SK-N-SH (cell line): ENCODE measurements around the gene TEK. TPM values are rescaled to one million over a fixed set of nuclear protein-coding genes. Genes with fewer than 3 reads are reported as not detected.

ENCODE experiments used
- CTCF ChIA-PET: fragments of 300-600, 350-600 bp; formaldehyde crosslinking; extraction: SDS; loops from one replicate; lab custom pipeline; 2021; lab: Yijun Ruan, JAX
- POLR2A ChIA-PET: fragments of 350-600 bp; sonication (Branson Sonifier 250); formaldehyde crosslinking; extraction: SDS; loops from one replicate; lab custom pipeline; 2020; ENCODE audit warnings: antibody characterized with exemption, inconsistent platforms; lab: Yijun Ruan, JAX
- DNase-seq: peaks from one replicate; pipeline ENCODE4 v3.0.0; 2012
- H2AFZ ChIP-seq: fragments of 200-600 bp; sonication (generic); 2 replicates; pipeline ENCODE4 v1.8.1; 2016; ENCODE audit warnings: antibody characterized with exemption, mild to moderate bottlenecking, low read depth
- H3F3A ChIP-seq: fragments of 200-600 bp; sonication (generic); replicated peaks from 2 replicates; pipeline ENCODE3; 2016; ENCODE audit warnings: antibody characterized with exemption, mild to moderate bottlenecking; ENCODE audit not compliant: insufficient read depth
- H3K27ac ChIP-seq, 2 experiments: fragments of 200-500 bp in 1 of 2; fragments of 200-600 bp in 1 of 2; sonication (Bioruptor generic) in 1 of 2; sonication (generic), shearing (Covaris generic) in 1 of 2; 2 replicates each; pipeline versions ENCODE4 v1.5.1 to v1.6.1; 2014 to 2016; ENCODE audit warnings: low read depth in 2 of 2, inconsistent platforms in 1 of 2, low read length in 1 of 2, mild to moderate bottlenecking in 1 of 2, mixed read lengths in 1 of 2
- H3K27me3 ChIP-seq: fragments of 200-600 bp; sonication (generic), shearing (Covaris generic); 2 replicates; pipeline ENCODE4 v1.6.1; 2016; ENCODE audit warnings: mixed run types; ENCODE audit not compliant: insufficient read depth
- H3K36me3 ChIP-seq, 2 experiments: fragments of 200-500 bp in 1 of 2; fragments of 200-600 bp in 1 of 2; sonication (Bioruptor generic) in 1 of 2; sonication (generic) in 1 of 2; replicated peaks in 1 of 2; 2 replicates each; pipeline versions ENCODE3 to v1.5.1; 2014 to 2016; ENCODE audit warnings: low read length in 1 of 2, mild to moderate bottlenecking in 1 of 2; ENCODE audit not compliant: insufficient read depth in 2 of 2, control insufficient read depth in 1 of 2
- H3K4me1 ChIP-seq, 2 experiments: fragments of 200-500 bp in 1 of 2; fragments of 200-600 bp in 1 of 2; sonication (Bioruptor generic) in 1 of 2; sonication (generic), shearing (Covaris generic) in 1 of 2; 2 replicates each; pipeline versions ENCODE4 v1.5.1 to v1.6.1; 2014 to 2016; ENCODE audit warnings: low read depth in 1 of 2, low read length in 1 of 2, mixed run types in 1 of 2; ENCODE audit not compliant: insufficient read depth in 2 of 2, control insufficient read depth in 1 of 2
- H3K4me2 ChIP-seq: fragments of 200-600 bp; sonication (generic), shearing (Covaris generic); 2 replicates; pipeline ENCODE4 v1.6.1; 2017; ENCODE audit warnings: mixed run types
- H3K4me3 ChIP-seq, 2 experiments: fragments of 200-500 bp in 1 of 2; fragments of 200-600 bp in 1 of 2; sonication (Bioruptor generic) in 1 of 2; sonication (generic), shearing (Covaris generic) in 1 of 2; 2 replicates each; pipeline versions ENCODE4 v1.5.1 to v1.8.1; 2014 to 2016; ENCODE audit warnings: low read depth in 2 of 2, inconsistent platforms in 1 of 2, low read length in 1 of 2, mild to moderate bottlenecking in 1 of 2, mixed read lengths in 1 of 2, moderate library complexity in 1 of 2
- H3K79me2 ChIP-seq: fragments of 200-600 bp; sonication (generic); 2 replicates; pipeline ENCODE4 v1.8.1; 2017; ENCODE audit warnings: mild to moderate bottlenecking; ENCODE audit not compliant: insufficient read depth
- H3K9ac ChIP-seq: fragments of 200-600 bp; sonication (generic); 2 replicates; pipeline ENCODE4 v1.6.1; 2017; ENCODE audit warnings: mixed run types
- H3K9me2 ChIP-seq: fragments of 200-600 bp; sonication (generic); 2 replicates; pipeline ENCODE4 v1.6.1; 2017; ENCODE audit warnings: mixed run types
- H3K9me3 ChIP-seq: fragments of 200-600 bp; sonication (generic); 2 replicates; pipeline ENCODE4 v1.6.1; 2017; ENCODE audit warnings: mixed run types, mild to moderate bottlenecking, moderate library complexity
- H4K20me1 ChIP-seq: fragments of 200-600 bp; sonication (generic); 2 replicates; pipeline ENCODE4 v1.6.1; 2017; ENCODE audit warnings: mild to moderate bottlenecking, mixed run types; ENCODE audit not compliant: insufficient read depth
- CTCF ChIP-seq: fragments of 200-600 bp; sonication (generic); IDR thresholded peaks from 2 replicates; pipeline ENCODE4 v1.6.1; 2017; ENCODE audit warnings: antibody characterized with exemption, mild to moderate bottlenecking, moderate library complexity
- ELF1 ChIP-seq: IDR thresholded peaks from 2 replicates; pipeline ENCODE4 v1.4.0; 2012
- EP300 ChIP-seq, 2 experiments: IDR thresholded peaks; 2 replicates each; pipeline versions ENCODE4 v1.4.0 to v1.6.1; 2012; ENCODE audit warnings: borderline replicate concordance in 1 of 2, low read depth in 1 of 2, low read length in 1 of 2
- FOSL2 ChIP-seq: IDR thresholded peaks from 2 replicates; pipeline ENCODE4 v1.4.0; 2012; ENCODE audit warnings: low read depth, mild to moderate bottlenecking, moderate library complexity, borderline replicate concordance
- FOXJ3 ChIP-seq: sonication (generic); formaldehyde crosslinking; IDR thresholded peaks from 2 replicates; pipeline ENCODE4 v1.5.1; 2020; ENCODE audit warnings: mild to moderate bottlenecking, missing genetic modification reagents
- FOXM1 ChIP-seq: IDR thresholded peaks from 2 replicates; pipeline ENCODE4 v1.4.0; 2012; ENCODE audit warnings: low read depth, mild to moderate bottlenecking
- IRF3 ChIP-seq: fragments of 150-350 bp; IDR thresholded peaks from 2 replicates; pipeline ENCODE4 v1.6.1; 2016; ENCODE audit warnings: mild to moderate bottlenecking, low read depth, low read length
- MEF2A ChIP-seq: IDR thresholded peaks from 2 replicates; pipeline ENCODE4 v1.4.0; 2012; ENCODE audit warnings: low read depth, borderline replicate concordance
- NFIC ChIP-seq: IDR thresholded peaks from 2 replicates; pipeline ENCODE4 v1.4.0; 2012; ENCODE audit warnings: borderline replicate concordance
- RFX5 ChIP-seq: IDR thresholded peaks from 2 replicates; pipeline ENCODE4 v1.6.1; 2012; ENCODE audit warnings: mild to moderate bottlenecking, improper control_type of control experiment, low read length
- TAF1 ChIP-seq: IDR thresholded peaks from 2 replicates; pipeline ENCODE4 v1.6.1; 2012; ENCODE audit warnings: low read depth, mild to moderate bottlenecking, low read length, moderate library complexity, borderline replicate concordance
- TCF12 ChIP-seq: IDR thresholded peaks from 2 replicates; pipeline ENCODE4 v1.4.0; 2012
- TEAD4 ChIP-seq: IDR thresholded peaks from 2 replicates; pipeline ENCODE4 v1.4.0; 2012; ENCODE audit warnings: mild to moderate bottlenecking, borderline replicate concordance; ENCODE audit not compliant: insufficient read depth
- YY1 ChIP-seq: IDR thresholded peaks from 2 replicates; pipeline ENCODE4 v1.4.0; 2012; ENCODE audit warnings: low read depth, mild to moderate bottlenecking
- WGBS: methylation state at CpG from one replicate; pipeline ENCODE4 v1.1.6; 2017; ENCODE audit warnings: low lambda C conversion rate; 5-methylcytosine and 5-hydroxymethylcytosine counted together
- polyA plus RNA-seq, 3 experiments: library from polyadenylated mRNA; depleted of rRNA; stranded (reverse); fragments of >200 nt; gene quantifications; 2 replicates each; pipeline ENCODE4 v1.2.3, GENCODE V29; 2012
- TF ChIP-seq, protein P1 (sequence below): IDR thresholded peaks from 2 replicates; pipeline ENCODE4 v1.6.1; 2012; ENCODE audit warnings: mild to moderate bottlenecking, low read depth, low read length, moderate library complexity
- TF ChIP-seq, protein P2 (sequence below): IDR thresholded peaks from 2 replicates; pipeline ENCODE4 v1.4.0; 2012; ENCODE audit warnings: low read depth, borderline replicate concordance
- TF ChIP-seq, protein P3 (sequence below): IDR thresholded peaks from 2 replicates; pipeline ENCODE4 v1.4.0; 2012; ENCODE audit warnings: low read depth

Gene TEK
- polyA plus RNA-seq, 1 of the 3 experiments (the other 2 are of a cell fraction) = 0.03 TPM

GRCh38 chr9:27184556-27185351 is 75.7 kb downstream of the TEK start (continued):
- TF ChIP-seq, protein P1, sequence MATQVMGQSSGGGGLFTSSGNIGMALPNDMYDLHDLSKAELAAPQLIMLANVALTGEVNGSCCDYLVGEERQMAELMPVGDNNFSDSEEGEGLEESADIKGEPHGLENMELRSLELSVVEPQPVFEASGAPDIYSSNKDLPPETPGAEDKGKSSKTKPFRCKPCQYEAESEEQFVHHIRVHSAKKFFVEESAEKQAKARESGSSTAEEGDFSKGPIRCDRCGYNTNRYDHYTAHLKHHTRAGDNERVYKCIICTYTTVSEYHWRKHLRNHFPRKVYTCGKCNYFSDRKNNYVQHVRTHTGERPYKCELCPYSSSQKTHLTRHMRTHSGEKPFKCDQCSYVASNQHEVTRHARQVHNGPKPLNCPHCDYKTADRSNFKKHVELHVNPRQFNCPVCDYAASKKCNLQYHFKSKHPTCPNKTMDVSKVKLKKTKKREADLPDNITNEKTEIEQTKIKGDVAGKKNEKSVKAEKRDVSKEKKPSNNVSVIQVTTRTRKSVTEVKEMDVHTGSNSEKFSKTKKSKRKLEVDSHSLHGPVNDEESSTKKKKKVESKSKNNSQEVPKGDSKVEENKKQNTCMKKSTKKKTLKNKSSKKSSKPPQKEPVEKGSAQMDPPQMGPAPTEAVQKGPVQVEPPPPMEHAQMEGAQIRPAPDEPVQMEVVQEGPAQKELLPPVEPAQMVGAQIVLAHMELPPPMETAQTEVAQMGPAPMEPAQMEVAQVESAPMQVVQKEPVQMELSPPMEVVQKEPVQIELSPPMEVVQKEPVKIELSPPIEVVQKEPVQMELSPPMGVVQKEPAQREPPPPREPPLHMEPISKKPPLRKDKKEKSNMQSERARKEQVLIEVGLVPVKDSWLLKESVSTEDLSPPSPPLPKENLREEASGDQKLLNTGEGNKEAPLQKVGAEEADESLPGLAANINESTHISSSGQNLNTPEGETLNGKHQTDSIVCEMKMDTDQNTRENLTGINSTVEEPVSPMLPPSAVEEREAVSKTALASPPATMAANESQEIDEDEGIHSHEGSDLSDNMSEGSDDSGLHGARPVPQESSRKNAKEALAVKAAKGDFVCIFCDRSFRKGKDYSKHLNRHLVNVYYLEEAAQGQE = no peak
- TF ChIP-seq, protein P2, sequence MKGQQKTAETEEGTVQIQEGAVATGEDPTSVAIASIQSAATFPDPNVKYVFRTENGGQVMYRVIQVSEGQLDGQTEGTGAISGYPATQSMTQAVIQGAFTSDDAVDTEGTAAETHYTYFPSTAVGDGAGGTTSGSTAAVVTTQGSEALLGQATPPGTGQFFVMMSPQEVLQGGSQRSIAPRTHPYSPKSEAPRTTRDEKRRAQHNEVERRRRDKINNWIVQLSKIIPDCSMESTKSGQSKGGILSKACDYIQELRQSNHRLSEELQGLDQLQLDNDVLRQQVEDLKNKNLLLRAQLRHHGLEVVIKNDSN = no peak
- no peak for TF ChIP-seq EP300 (IDR thresholded peaks at IDR 0.05; ENCODE audit: borderline replicate concordance in 1 of 2, low read depth in 1 of 2, low read length in 1 of 2)
- peak; percentile 12; the same call in 1 of the 2 replicates for TF ChIP-seq TCF12
- no peak for TF ChIP-seq ELF1
- TF ChIP-seq FOXM1 = no peak
- TF ChIP-seq MEF2A = no peak
- TF ChIP-seq FOSL2 = peak; percentile 56; the same call in 1 of the 2 replicates
- no peak for TF ChIP-seq YY1
- no peak for TF ChIP-seq TEAD4

- no peaks in the 10 kb centered on the region for H4K20me1 ChIP-seq
- H3K9me3 ChIP-seq = no peaks in the 10 kb centered on the region
- ChIA-PET CTCF (no interaction called here), POLR2A (no interaction called here)
- WGBS = 79% methylated on average over 1 of the region's 1 CpG
- H3K27ac ChIP-seq = no peak overlapping the region
- H3K79me2 ChIP-seq = no peaks in the 10 kb centered on the region
- H3K4me2 ChIP-seq = no peak overlapping the region
- H3F3A ChIP-seq = peaks cover under 1% of the 10 kb centered on the region
- DNase-seq = no peak
- H3K4me3 ChIP-seq = no peak overlapping the region
- H2AFZ ChIP-seq = no peak overlapping the region
- H3K9me2 ChIP-seq = no peaks in the 10 kb centered on the region
- H3K36me3 ChIP-seq = no peaks in the 10 kb centered on the region
- no peak overlapping the region for H3K9ac ChIP-seq
- H3K27me3 ChIP-seq = no peaks in the 10 kb centered on the region
- TF ChIP-seq RFX5 (no peak), TEAD4 (no peak)
- TF ChIP-seq, all 33 proteins: peak for 0
- no peaks in the 10 kb centered on the region; a peak in 2 of 4 replicates for H3K4me1 ChIP-seq
Measured at GRCh38 chr9:27188426-27188825, 79.4 kb downstream of the TEK start.

DNA sequence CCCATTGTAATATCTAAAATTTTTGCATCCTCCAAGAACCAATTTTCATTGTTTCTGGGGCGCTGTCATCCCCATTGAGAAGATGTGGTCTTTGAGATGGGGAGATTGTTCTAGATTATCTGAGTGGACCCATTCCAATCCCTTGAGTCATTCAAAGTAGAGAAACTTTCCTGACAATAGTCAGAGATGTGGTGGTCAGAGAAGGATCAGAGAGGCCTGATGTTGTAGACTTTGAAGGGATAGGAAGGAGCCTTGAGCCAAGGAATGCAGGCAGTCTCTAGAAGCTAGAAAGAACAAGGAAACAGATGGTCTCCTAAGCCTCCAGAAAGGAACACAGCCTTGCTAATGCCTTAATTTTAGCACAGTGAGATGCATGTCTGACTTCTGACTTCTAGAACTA is 80.4 kb downstream of the TEK start:
- Histone ChIP-seq H3K9me2 (no peaks in the 10 kb centered on the region), H3K9me3 (no peaks in the 10 kb centered on the region), H3F3A (peaks cover 10% of the 10 kb centered on the region), H3K4me2 (no peak overlapping the region), H3K79me2 (no peaks in the 10 kb centered on the region), H3K27me3 (no peaks in the 10 kb centered on the region), H3K27ac (no peak overlapping the region), H4K20me1 (no peaks in the 10 kb centered on the region), H3K36me3 (no peaks in the 10 kb centered on the region), H2AFZ (no peak overlapping the region), H3K4me1 (no peaks in the 10 kb centered on the region; a peak in 1 of 4 replicates), H3K4me3 (no peak overlapping the region), H3K9ac (no peak overlapping the region)
- POLR2A ChIA-PET = no interaction called here
- no peak for DNase-seq
- 65% methylated on average over 1 of the region's 1 CpG for WGBS
- CTCF ChIA-PET = no interaction called here
- no peak for TF ChIP-seq IRF3
- no peak for TF ChIP-seq YY1
- TF ChIP-seq, protein P3, sequence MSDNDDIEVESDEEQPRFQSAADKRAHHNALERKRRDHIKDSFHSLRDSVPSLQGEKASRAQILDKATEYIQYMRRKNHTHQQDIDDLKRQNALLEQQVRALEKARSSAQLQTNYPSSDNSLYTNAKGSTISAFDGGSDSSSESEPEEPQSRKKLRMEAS = no peak
- no peak for TF ChIP-seq FOXJ3 (CRISPR knock-in tag)
- TF ChIP-seq NFIC = no peak
- TF ChIP-seq TAF1 = no peak
- TF ChIP-seq FOXM1 = no peak
- TF ChIP-seq MEF2A = no peak
- TF ChIP-seq CTCF = no peak
- no peak for TF ChIP-seq FOSL2
